ENCODE data around the gene LPP.

LPP gene

GRCh38 chr3:188575501-188575900, 421.5 kb downstream of the LPP start:
- no peak for FAIRE-seq

- FAIRE-seq: no peak
Measured at GRCh38 chr3:188577539-188577938, 423.6 kb downstream of the LPP start.

GRCh38 chr3:188578576-188579363, 424.8 kb downstream of the LPP start:
- FAIRE-seq: no peak

- no peak for FAIRE-seq
Measured at GRCh38 chr3:188580223-188580622, 426.3 kb downstream of the LPP start.

- no peak for FAIRE-seq
Measured at GRCh38 chr3:188580659-188581058, 426.7 kb downstream of the LPP start.

GRCh38 chr3:188581365-188581764, 427.4 kb downstream of the LPP start:
- FAIRE-seq: no peak

- no peak for FAIRE-seq
Measured at GRCh38 chr3:188581792-188582191, 427.8 kb downstream of the LPP start.

GRCh38 chr3:188583341-188584161, 429.6 kb downstream of the LPP start:
- no peak for FAIRE-seq

GRCh38 chr3:188584162-188584529, 430.2 kb downstream of the LPP start:
- no peak for FAIRE-seq

GRCh38 chr3:188584958-188585689, 431.2 kb downstream of the LPP start:
- FAIRE-seq: no peak

- no peak for FAIRE-seq
Measured at GRCh38 chr3:188589071-188589470, 435.1 kb downstream of the LPP start.

GRCh38 chr3:188589771-188590170, 435.8 kb downstream of the LPP start:
- FAIRE-seq: no peak

- FAIRE-seq: no peak
Measured at GRCh38 chr3:188590557-188590956, 436.6 kb downstream of the LPP start.

GRCh38 chr3:188594139-188594538, 440.2 kb downstream of the LPP start:
- no peak for FAIRE-seq

GRCh38 chr3:188595890-188596376, 442.0 kb downstream of the LPP start:
- no peak for FAIRE-seq

GRCh38 chr3:188598894-188599293, 444.9 kb downstream of the LPP start:
- no peak for FAIRE-seq

- no peak for FAIRE-seq
Measured at GRCh38 chr3:188602111-188602510, 448.2 kb downstream of the LPP start.

GRCh38 chr3:188602620-188603019, 448.7 kb downstream of the LPP start:
- no peak for FAIRE-seq

GRCh38 chr3:188604651-188605050, 450.7 kb downstream of the LPP start:
- no peak for FAIRE-seq

- no peak for FAIRE-seq
Measured at GRCh38 chr3:188605231-188605630, 451.3 kb downstream of the LPP start.

GRCh38 chr3:188605905-188606304, 451.9 kb downstream of the LPP start:
- no peak for FAIRE-seq

GRCh38 chr3:188607805-188608315, 453.9 kb downstream of the LPP start:
- FAIRE-seq: no peak

- FAIRE-seq: no peak
Measured at GRCh38 chr3:188608401-188608800, 454.4 kb downstream of the LPP start.
